CD4-positive, alpha-beta memory T cell (primary cell): Measurements from ENCODE around the gene ENHO. TPM values are rescaled to one million over a fixed set of nuclear protein-coding genes. Genes with fewer than 3 reads are reported as not detected.

ENCODE experiments used
- CTCF ChIA-PET: fragments of 350-600 bp; sonication (Branson Sonifier 250); formaldehyde crosslinking; loops from one replicate; lab custom pipeline; 2021; ENCODE audit warnings: inconsistent platforms; ENCODE audit not compliant: partially characterized antibody; lab: Charles Lee
- POLR2A ChIA-PET: fragments of 350-600 bp; sonication (Branson Sonifier 250); formaldehyde crosslinking; loops from one replicate; lab custom pipeline; 2021; ENCODE audit not compliant: partially characterized antibody; lab: Charles Lee
- DNase-seq, 5 donors: peaks; one replicate each; pipeline versions ENCODE4 v3.0.0 to v3.0.0-alpha.2; 2020 to 2022; ENCODE audit warnings: mixed read lengths in 1 of 5
- H3K27ac ChIP-seq: one replicate; pipeline ENCODE4 v1.7.0; 2013; ENCODE audit warnings: low read depth, low read length
- H3K27me3 ChIP-seq: 2 replicates; pipeline ENCODE4 v1.7.0; 2013; ENCODE audit warnings: mild to moderate bottlenecking, low read length, moderate library complexity; ENCODE audit not compliant: insufficient read depth
- H3K36me3 ChIP-seq: 2 replicates; pipeline ENCODE4 v1.7.0; 2013; ENCODE audit warnings: mild to moderate bottlenecking, low read length, moderate library complexity; ENCODE audit not compliant: insufficient read depth
- H3K4me1 ChIP-seq: 2 replicates; pipeline ENCODE4 v1.7.0; 2013; ENCODE audit warnings: mild to moderate bottlenecking, low read length, moderate library complexity; ENCODE audit not compliant: insufficient read depth
- H3K4me3 ChIP-seq, 2 donors: one replicate each; pipeline ENCODE4 v1.7.0; 2013; ENCODE audit warnings: low read length in 2 of 2, mild to moderate bottlenecking in 1 of 2
- H3K9me3 ChIP-seq, 2 donors: one replicate each; pipeline ENCODE4 v1.7.0; 2013; ENCODE audit warnings: low read length in 2 of 2, control low read depth in 1 of 2; ENCODE audit not compliant: control insufficient read depth in 1 of 2
- H3K27ac Mint-ChIP-seq, 7 donors: one replicate each; pipeline ENCODE4 v1.8.0; 2020 to 2021; ENCODE audit warnings: mixed read lengths in 7 of 7, mild to moderate bottlenecking in 6 of 7, inconsistent platforms in 3 of 7, moderate library complexity in 3 of 7
- H3K27me3 Mint-ChIP-seq, 2 donors: one replicate each; pipeline ENCODE4 v1.8.0; 2020 to 2021; ENCODE audit warnings: mixed read lengths in 2 of 2
- H3K36me3 Mint-ChIP-seq, 2 donors: one replicate each; pipeline ENCODE4 v1.8.0; 2020 to 2021; ENCODE audit warnings: mixed read lengths in 2 of 2, inconsistent platforms in 1 of 2, mild to moderate bottlenecking in 1 of 2
- H3K4me1 Mint-ChIP-seq, 4 donors: one replicate each; pipeline ENCODE4 v1.8.0; 2020 to 2021; ENCODE audit warnings: mixed read lengths in 4 of 4, mild to moderate bottlenecking in 1 of 4
- H3K4me3 Mint-ChIP-seq, 8 donors: one replicate each; pipeline ENCODE4 v1.8.0; 2020 to 2021; ENCODE audit warnings: mixed read lengths in 8 of 8, mild to moderate bottlenecking in 7 of 8, moderate library complexity in 6 of 8, inconsistent platforms in 3 of 8
- H3K9me3 Mint-ChIP-seq, 8 donors: one replicate each; pipeline ENCODE4 v1.8.0; 2020 to 2021; ENCODE audit warnings: mixed read lengths in 8 of 8, mild to moderate bottlenecking in 5 of 8, inconsistent platforms in 3 of 8, moderate library complexity in 1 of 8
- intact Hi-C: fragments of 100-400 bp; cut with micrococcal nuclease; formaldehyde crosslinking; loops from one replicate; pipeline ENCODE4 v1.15.1; 2023
- polyA plus RNA-seq, 2 donors: library from polyadenylated mRNA; unstranded; fragments of 300-500 nt; fragmentation: Illumina TruSeq; gene quantifications; one replicate each; pipeline ENCODE4 v1.2.3, GENCODE V29; 2021
- total RNA-seq, 2 experiments: library from RNA; stranded (reverse); gene quantifications; one replicate each; pipeline ENCODE4 v1.2.3, GENCODE V29; 2021

ENHO gene
- total and polyA plus RNA-seq, 4 experiments from 2014 or later, result 0.47 TPM; not detected in 3

GRCh38 chr9:34524349-34524748 lies 1.6 kb upstream of the ENHO start:
- ChIA-PET POLR2A (interaction anchor here (0.7 to 2.6 kb wide), 2 partner anchors 66 to 131 kb away, joined by 3 to 8 read pairs; partner anchors contain the start of genes DNAI1 and FAM219A), CTCF (interaction anchor here (1.3 to 1.4 kb wide), 2 partner anchors 110 to 145 kb away, joined by 3 read pairs; no protein-coding TSS in a partner anchor)
- Histone ChIP-seq H3K4me1 (peaks cover 12% of the 10 kb centered on the region), H3K27me3 (no peaks in the 10 kb centered on the region), H3K9me3 (no peaks in the 10 kb centered on the region), H3K27ac (no peak overlapping the region), H3K36me3 (no peaks in the 10 kb centered on the region), H3K4me3 (no peak overlapping the region)
- intact Hi-C loops, result loop anchor here (5.0 kb wide), 1 partner anchor 108 kb away; no protein-coding TSS in a partner anchor
- Mint-ChIP-seq H3K9me3 (no peaks in the 10 kb centered on the region), H3K27me3 (peaks cover 4 to 6% of the 10 kb centered on the region in 2 donors), H3K36me3 (no peaks in the 10 kb centered on the region), H3K4me3 (peak overlapping the region in 1 of 8 donors; percentile 11), H3K27ac (no peak overlapping the region), H3K4me1 (peaks cover 6 to 13% (median 8%) of the 10 kb centered on the region in 4 donors)
- DNase-seq, result no peak

- H3K27me3 ChIP-seq, result no peaks in the 10 kb centered on the region
- H3K27ac ChIP-seq, result no peak overlapping the region
- H3K27ac Mint-ChIP-seq, result peak overlapping the region in 5 of 7 donors; percentile 48 to 85 (median 67)
- peaks cover 12% of the 10 kb centered on the region for H3K4me1 ChIP-seq
- peak overlapping the region; percentile 54 to 89 (median 81) for H3K4me3 Mint-ChIP-seq
- ChIA-PET CTCF (interaction anchor here (0.7 kb wide), 1 partner anchor 22 kb away, joined by 3 read pairs; no protein-coding TSS in a partner anchor), POLR2A (interaction anchor here (2.6 kb wide), 1 partner anchor 64 kb away, joined by 8 read pairs; the partner anchor contains the start of genes DNAI1 and FAM219A)
- no peaks in the 10 kb centered on the region for H3K36me3 ChIP-seq
- H3K27me3 Mint-ChIP-seq, result peaks cover 1 to 5% of the 10 kb centered on the region in 2 donors
- intact Hi-C loops, result loop anchor here (5.0 kb wide), 1 partner anchor 110 kb away; no protein-coding TSS in a partner anchor
- no peaks in the 10 kb centered on the region for H3K9me3 ChIP-seq
- H3K4me1 Mint-ChIP-seq, result peaks cover 6 to 13% (median 8%) of the 10 kb centered on the region in 4 donors
- H3K9me3 Mint-ChIP-seq, result no peaks in the 10 kb centered on the region
- peak overlapping the region; percentile 7 to 43 for H3K4me3 ChIP-seq
- DNase-seq, result peak in 2 of 5 donors; percentile 5 to 6
- no peaks in the 10 kb centered on the region for H3K36me3 Mint-ChIP-seq
These were observed 501 bp downstream of the ENHO start for GRCh38 chr9:34522091-34522887.

GRCh38 chr9:34521406-34522045 lies 1.3 kb downstream of the ENHO start:
- peak overlapping the region in 1 of 7 donors; percentile 86 for H3K27ac Mint-ChIP-seq

GRCh38 chr9:34520505-34521385 lies 2.0 kb downstream of the ENHO start:
- Mint-ChIP-seq H3K4me1 (peaks cover 6 to 13% (median 8%) of the 10 kb centered on the region in 4 donors), H3K27me3 (peaks cover 0 to 3% of the 10 kb centered on the region in 2 donors), H3K36me3 (no peaks in the 10 kb centered on the region), H3K4me3 (peak overlapping the region in 3 of 8 donors; percentile 34 to 59 (median 55)), H3K9me3 (no peaks in the 10 kb centered on the region), H3K27ac (no peak overlapping the region)
- Histone ChIP-seq H3K27me3 (no peaks in the 10 kb centered on the region), H3K4me1 (peaks cover 12% of the 10 kb centered on the region), H3K4me3 (no peak overlapping the region), H3K9me3 (no peaks in the 10 kb centered on the region), H3K27ac (no peak overlapping the region), H3K36me3 (no peaks in the 10 kb centered on the region)
- ChIA-PET POLR2A (no interaction called here), CTCF (interaction anchor here (0.8 to 1.6 kb wide), 2 partner anchors 71 to 117 kb away, joined by 3 read pairs; partner anchors contain the start of gene SIGMAR1)
- intact Hi-C loops, result loop anchor here (5.0 kb wide), 1 partner anchor 112 kb away; no protein-coding TSS in a partner anchor
- no peak for DNase-seq

More at GRCh38 chr9:34521406-34522045, 1.3 kb downstream of the ENHO start:
- Histone ChIP-seq H3K4me3 (no peak overlapping the region), H3K4me1 (peaks cover 12% of the 10 kb centered on the region), H3K9me3 (no peaks in the 10 kb centered on the region), H3K27me3 (no peaks in the 10 kb centered on the region), H3K36me3 (no peaks in the 10 kb centered on the region), H3K27ac (no peak overlapping the region)
- Mint-ChIP-seq H3K36me3 (no peaks in the 10 kb centered on the region), H3K4me3 (peak overlapping the region in 4 of 8 donors; percentile 40 to 59 (median 42)), H3K4me1 (peaks cover 6 to 13% (median 8%) of the 10 kb centered on the region in 4 donors), H3K9me3 (no peaks in the 10 kb centered on the region), H3K27me3 (peaks cover 0 to 3% of the 10 kb centered on the region in 2 donors)
- DNase-seq, result no peak
- CTCF ChIA-PET, result no interaction called here
- intact Hi-C loops, result loop anchor here (5.0 kb wide), 1 partner anchor 111 kb away; no protein-coding TSS in a partner anchor
- POLR2A ChIA-PET, result no interaction called here

GRCh38 chr9:34520096-34520495 lies 2.7 kb downstream of the ENHO start:
- no peaks in the 10 kb centered on the region for H3K27me3 ChIP-seq
- H3K36me3 ChIP-seq, result no peaks in the 10 kb centered on the region
- no peaks in the 10 kb centered on the region for H3K9me3 ChIP-seq
- Mint-ChIP-seq H3K9me3 (no peaks in the 10 kb centered on the region), H3K4me1 (peaks cover 6 to 13% (median 8%) of the 10 kb centered on the region in 4 donors), H3K36me3 (no peaks in the 10 kb centered on the region), H3K27ac (peak overlapping the region in 1 of 7 donors; percentile 24), H3K4me3 (no peak overlapping the region), H3K27me3 (peaks cover 0 to 3% of the 10 kb centered on the region in 2 donors)
- no peak for DNase-seq
- intact Hi-C loops, result loop anchor here (5.0 kb wide), 1 partner anchor 112 kb away; no protein-coding TSS in a partner anchor
- H3K4me1 ChIP-seq, result peaks cover 12% of the 10 kb centered on the region
- H3K27ac ChIP-seq, result no peak overlapping the region
- POLR2A ChIA-PET, result no interaction called here
- CTCF ChIA-PET, result interaction anchor here (0.8 to 1.6 kb wide), 2 partner anchors 71 to 118 kb away, joined by 3 read pairs; partner anchors contain the start of gene SIGMAR1
- no peak overlapping the region for H3K4me3 ChIP-seq

- ChIA-PET CTCF (interaction anchor here (0.8 to 1.6 kb wide), 6 partner anchors 18 to 119 kb away, joined by 3 to 6 read pairs (median 3); partner anchors contain the start of gene SIGMAR1), POLR2A (no interaction called here)
- Histone ChIP-seq H3K27ac (no peak overlapping the region), H3K27me3 (no peaks in the 10 kb centered on the region), H3K4me3 (no peak overlapping the region), H3K4me1 (peaks cover 12% of the 10 kb centered on the region), H3K36me3 (no peaks in the 10 kb centered on the region), H3K9me3 (no peaks in the 10 kb centered on the region)
- H3K27me3 Mint-ChIP-seq, result no peaks in the 10 kb centered on the region
- no peaks in the 10 kb centered on the region for H3K9me3 Mint-ChIP-seq
- H3K4me1 Mint-ChIP-seq, result peaks cover 6 to 13% (median 8%) of the 10 kb centered on the region in 4 donors
- DNase-seq, result no peak
- H3K36me3 Mint-ChIP-seq, result no peaks in the 10 kb centered on the region
- H3K4me3 Mint-ChIP-seq, result no peak overlapping the region
- intact Hi-C loops, result loop anchor here (5.0 kb wide), 1 partner anchor 113 kb away; no protein-coding TSS in a partner anchor
- H3K27ac Mint-ChIP-seq, result peak overlapping the region in 1 of 7 donors; percentile 24
These were observed 3.3 kb downstream of the ENHO start for GRCh38 chr9:34519321-34520020.
